Activated CD8-positive, alpha-beta memory T cell treated with anti-CD3 and anti-CD28 coated beads for 48 hours (primary cell): Measurements from ENCODE around the gene GNB3.

Experiments used
- DNase-seq, 3 experiments: peaks; one replicate each; pipeline ENCODE4 v3.0.0-alpha.2; 2020; ENCODE audit warnings: low read depth in 2 of 3, low spot score in 2 of 3

GNB3 gene

GRCh38 chr12:6823182-6824084, 17.3 kb upstream of the GNB3 start:
- no peak for DNase-seq

GRCh38 chr12:6824085-6824775, 16.5 kb upstream of the GNB3 start:
- DNase-seq, result no peak

GRCh38 chr12:6824901-6825381, 15.8 kb upstream of the GNB3 start:
- DNase-seq, result no peak

GRCh38 chr12:6825398-6826124, 15.2 kb upstream of the GNB3 start:
- DNase-seq, result peak; percentile 49 to 87 (median 80)

GRCh38 chr12:6826125-6826733, 14.5 kb upstream of the GNB3 start:
- DNase-seq, result no peak

- no peak for DNase-seq
Observed at GRCh38 chr12:6826734-6827436, 13.8 kb upstream of the GNB3 start.

GRCh38 chr12:6827437-6827911, 13.3 kb upstream of the GNB3 start:
- DNase-seq, result no peak

- DNase-seq, result no peak
Observed at GRCh38 chr12:6827982-6828780, 12.5 kb upstream of the GNB3 start, which contains the start of gene P3H3. P3H3 (plus strand) TSS chr12:6828407; CDS start chr12:6828441, 34 bp downstream.

- DNase-seq, result no peak
Observed at GRCh38 chr12:6828781-6829535, 11.8 kb upstream of the GNB3 start.

- no peak for DNase-seq
Observed at GRCh38 chr12:6829536-6830220, 11.0 kb upstream of the GNB3 start.

GRCh38 chr12:6830286-6830890, 10.3 kb upstream of the GNB3 start:
- DNase-seq, result no peak

- DNase-seq, result no peak
Observed at GRCh38 chr12:6830999-6831398, 9.7 kb upstream of the GNB3 start.

GRCh38 chr12:6831450-6831995, 9.2 kb upstream of the GNB3 start:
- DNase-seq, result no peak

GRCh38 chr12:6832125-6832524, 8.6 kb upstream of the GNB3 start:
- DNase-seq, result no peak

GRCh38 chr12:6833189-6833890, 7.4 kb upstream of the GNB3 start:
- no peak for DNase-seq

GRCh38 chr12:6834254-6834653, 6.5 kb upstream of the GNB3 start:
- no peak for DNase-seq

GRCh38 chr12:6834873-6835272, 5.9 kb upstream of the GNB3 start:
- no peak for DNase-seq
